AG04450 (cell line): ENCODE data around the gene CD99L2. TPM values are rescaled to one million over a fixed set of nuclear protein-coding genes. Genes with fewer than 3 reads are reported as not detected.

Experiments used
- CTCF ChIA-PET: fragments of 300-600, 350-600 bp; formaldehyde crosslinking; extraction: SDS; loops from one replicate; lab custom pipeline; 2022; ENCODE audit warnings: antibody characterized with exemption, inconsistent platforms; lab: Charles Lee
- POLR2A ChIA-PET: fragments of 350-600 bp; formaldehyde crosslinking; extraction: SDS; loops from one replicate; lab custom pipeline; 2021; ENCODE audit warnings: antibody characterized with exemption, inconsistent platforms; lab: Yijun Ruan, JAX
- DNase-seq: peaks from one replicate; pipeline ENCODE4 v3.0.0-alpha.2; 2011; ENCODE audit warnings: low read depth, low spot score
- H3K27ac ChIP-seq: one replicate; pipeline ENCODE4 v1.5.1; 2012; ENCODE audit warnings: low read depth, low read length, control low read depth
- H3K27me3 ChIP-seq: one replicate; pipeline ENCODE4 v1.6.0; 2012; ENCODE audit warnings: low read length; ENCODE audit not compliant: control insufficient read depth, insufficient read depth
- H3K4me3 ChIP-seq: 2 replicates; pipeline ENCODE4 v1.5.1; 2011; ENCODE audit warnings: mild to moderate bottlenecking, low read depth, low read length, control low read depth
- H3K9me3 ChIP-seq: 2 replicates; pipeline ENCODE4 v1.5.1; 2012; ENCODE audit warnings: low read length; ENCODE audit not compliant: control insufficient read depth, insufficient read depth
- polyA plus RNA-seq: library from polyadenylated mRNA; depleted of rRNA; stranded (reverse); fragments of >200 nt; gene quantifications from 2 replicates; pipeline ENCODE4 v1.2.3, GENCODE V29; 2011
- TF ChIP-seq, protein P1 (sequence below): IDR thresholded peaks from 2 replicates; pipeline ENCODE4 v1.5.1; 2011; ENCODE audit warnings: low read depth, low read length, control low read depth, inconsistent platforms

CD99L2 gene
- polyA plus RNA-seq, 1 experiment: 52.4 TPM

DNA sequence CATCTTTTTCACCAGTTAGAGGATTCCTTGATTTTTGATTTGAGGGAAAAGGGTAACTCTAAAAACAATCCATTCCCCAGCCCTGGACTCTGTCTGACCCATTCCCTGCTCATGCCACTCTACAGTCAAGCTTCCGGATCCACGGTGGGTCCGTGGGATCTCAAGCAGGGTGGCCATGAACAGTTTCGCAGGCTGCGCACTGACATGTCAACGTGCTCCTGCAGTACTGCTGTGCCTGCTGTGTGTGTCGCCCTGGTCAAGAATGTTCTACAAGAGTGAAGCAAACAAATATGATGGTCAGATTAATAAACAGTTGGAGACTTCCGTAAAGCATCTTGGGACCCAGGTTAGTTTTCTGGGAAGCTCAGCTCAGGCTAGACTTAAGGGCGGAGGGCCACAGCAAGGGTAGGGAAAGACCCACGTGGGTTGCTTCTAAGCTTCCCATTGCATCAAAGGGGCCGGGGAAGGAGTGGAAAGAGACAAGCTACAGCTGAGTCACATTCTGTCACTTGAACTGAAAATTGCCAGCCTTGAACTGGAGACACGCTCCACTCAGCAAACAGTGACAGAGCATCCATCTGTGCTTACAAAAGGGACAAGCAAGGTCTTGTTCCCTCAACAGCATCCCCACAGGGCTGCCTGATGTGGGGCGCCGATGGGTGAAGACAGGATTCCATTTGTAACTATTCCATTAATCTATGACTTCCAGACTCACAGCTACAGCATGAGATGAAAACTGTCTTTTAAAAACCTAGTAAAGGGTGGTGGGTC, 123.5 kb downstream of the CD99L2 start:
- H3K4me3 ChIP-seq: no peak overlapping the region
- TF ChIP-seq, protein P1, sequence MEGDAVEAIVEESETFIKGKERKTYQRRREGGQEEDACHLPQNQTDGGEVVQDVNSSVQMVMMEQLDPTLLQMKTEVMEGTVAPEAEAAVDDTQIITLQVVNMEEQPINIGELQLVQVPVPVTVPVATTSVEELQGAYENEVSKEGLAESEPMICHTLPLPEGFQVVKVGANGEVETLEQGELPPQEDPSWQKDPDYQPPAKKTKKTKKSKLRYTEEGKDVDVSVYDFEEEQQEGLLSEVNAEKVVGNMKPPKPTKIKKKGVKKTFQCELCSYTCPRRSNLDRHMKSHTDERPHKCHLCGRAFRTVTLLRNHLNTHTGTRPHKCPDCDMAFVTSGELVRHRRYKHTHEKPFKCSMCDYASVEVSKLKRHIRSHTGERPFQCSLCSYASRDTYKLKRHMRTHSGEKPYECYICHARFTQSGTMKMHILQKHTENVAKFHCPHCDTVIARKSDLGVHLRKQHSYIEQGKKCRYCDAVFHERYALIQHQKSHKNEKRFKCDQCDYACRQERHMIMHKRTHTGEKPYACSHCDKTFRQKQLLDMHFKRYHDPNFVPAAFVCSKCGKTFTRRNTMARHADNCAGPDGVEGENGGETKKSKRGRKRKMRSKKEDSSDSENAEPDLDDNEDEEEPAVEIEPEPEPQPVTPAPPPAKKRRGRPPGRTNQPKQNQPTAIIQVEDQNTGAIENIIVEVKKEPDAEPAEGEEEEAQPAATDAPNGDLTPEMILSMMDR: no peak
- H3K27me3 ChIP-seq: no peaks in the 10 kb centered on the region
- CTCF ChIA-PET: interaction anchor here (7.7 kb wide), 1 partner anchor 307 kb away, joined by 205 read pairs; no protein-coding TSS in a partner anchor
- no peaks in the 10 kb centered on the region for H3K9me3 ChIP-seq
- POLR2A ChIA-PET: no interaction called here
- DNase-seq: no peak
- H3K27ac ChIP-seq: no peak overlapping the region

DNA sequence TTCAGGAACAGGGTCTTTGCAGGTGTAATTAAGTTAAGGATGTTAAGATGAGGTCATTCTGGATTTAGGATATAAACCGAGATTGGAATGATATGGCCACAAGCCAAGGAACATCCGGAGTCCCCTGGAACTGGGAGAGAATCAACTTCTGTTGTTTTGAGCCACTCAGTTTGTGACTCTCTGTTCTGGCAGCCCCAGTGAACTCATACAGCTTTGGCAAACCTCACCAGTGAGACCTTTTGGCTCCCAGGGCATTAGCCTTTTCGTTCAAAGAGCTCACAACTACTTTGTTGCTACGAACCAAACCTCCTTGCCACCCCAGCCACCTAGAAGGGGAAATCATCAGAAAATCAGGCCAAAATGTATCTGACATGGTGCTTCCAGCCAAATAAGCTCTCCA, 124.8 kb downstream of the CD99L2 start:
- Histone ChIP-seq H3K27ac (no peak overlapping the region), H3K27me3 (no peaks in the 10 kb centered on the region), H3K4me3 (no peak overlapping the region), H3K9me3 (no peaks in the 10 kb centered on the region)
- CTCF ChIA-PET: interaction anchor here (3.2 to 7.7 kb wide), 2 partner anchors 11 to 309 kb away, joined by 14 to 205 read pairs; no protein-coding TSS in a partner anchor
- DNase-seq: no peak
- POLR2A ChIA-PET: no interaction called here
- TF ChIP-seq, protein P1: no peak

DNA sequence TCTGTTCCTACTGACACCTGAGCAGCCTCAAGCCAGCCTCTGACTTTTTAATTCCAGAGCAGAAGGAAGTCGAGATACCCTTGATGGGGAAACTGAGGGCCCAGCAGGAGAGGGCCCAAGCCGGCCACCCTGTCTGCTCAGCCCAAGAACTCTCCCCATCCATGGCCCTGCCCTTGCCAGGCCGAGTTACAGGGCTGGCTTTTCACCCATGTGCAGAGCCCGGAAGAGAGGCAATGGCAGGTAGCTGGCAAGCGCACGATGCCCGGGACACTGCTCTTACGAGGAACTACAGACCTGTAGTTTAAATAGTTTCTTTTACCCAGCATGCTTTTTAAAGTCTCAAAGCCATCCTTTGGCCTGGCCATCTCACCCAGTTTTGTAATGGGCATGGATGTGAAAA, 125.4 kb downstream of the CD99L2 start:
- Histone ChIP-seq H3K4me3 (no peak overlapping the region), H3K27ac (no peak overlapping the region), H3K27me3 (no peaks in the 10 kb centered on the region), H3K9me3 (no peaks in the 10 kb centered on the region)
- ChIA-PET CTCF (interaction anchor here (1.0 to 7.7 kb wide), 4 partner anchors 11 to 309 kb away, joined by 3 to 205 read pairs (median 16); no protein-coding TSS in a partner anchor), POLR2A (no interaction called here)
- TF ChIP-seq, protein P1: no peak
- no peak for DNase-seq

DNA sequence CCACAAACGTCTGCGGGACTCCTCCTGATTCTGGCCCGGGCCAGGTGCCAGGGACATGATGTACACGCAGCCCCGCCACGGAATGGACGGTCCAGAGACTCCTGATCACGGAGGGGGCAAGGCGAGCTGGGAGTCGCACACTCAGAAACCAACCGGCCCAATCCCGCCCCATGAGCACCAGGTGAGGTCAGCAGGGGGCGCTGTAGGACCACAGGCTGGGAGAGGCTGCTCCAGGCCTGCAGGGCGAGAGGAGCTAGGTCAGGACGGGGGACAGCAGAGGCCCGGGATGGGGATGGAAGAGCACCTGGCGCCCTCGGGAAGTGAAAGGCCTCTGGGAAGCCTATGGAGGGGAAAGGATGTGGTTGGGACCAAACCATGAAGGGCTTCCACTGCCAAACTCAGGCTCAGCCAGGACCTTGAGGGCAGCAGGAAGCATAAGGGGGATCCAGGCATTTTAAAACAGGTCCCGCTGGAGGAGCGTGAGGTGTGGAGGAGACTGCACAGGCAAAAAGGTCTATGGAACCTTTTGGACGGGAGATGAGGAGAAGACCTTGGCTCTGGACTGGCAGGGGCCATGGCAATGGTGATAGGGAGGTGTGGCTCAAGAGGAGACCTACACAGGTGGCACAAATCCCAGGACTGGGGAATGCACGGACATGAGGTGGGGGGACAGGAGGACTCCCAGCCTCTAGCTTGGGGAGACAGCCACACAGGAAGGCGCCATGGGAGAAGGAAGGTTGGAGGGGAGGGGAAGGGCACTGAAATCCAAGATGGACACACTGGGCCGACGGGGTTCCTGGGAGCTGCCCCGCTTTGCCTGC, 126.1 kb downstream of the CD99L2 start:
- Histone ChIP-seq H3K27me3 (no peaks in the 10 kb centered on the region), H3K4me3 (no peak overlapping the region), H3K9me3 (no peaks in the 10 kb centered on the region), H3K27ac (no peak overlapping the region)
- peak; percentile 21 for DNase-seq
- POLR2A ChIA-PET: no interaction called here
- CTCF ChIA-PET: interaction anchor here (0.6 to 7.7 kb wide), 25 partner anchors 9 to 310 kb away, joined by 3 to 205 read pairs (median 4); no protein-coding TSS in a partner anchor
- TF ChIP-seq, protein P1: peak; percentile 83
